ENCODE data around the gene PTPN4.
A peak's percentile ranks its signal among the peaks of the same experiment; 100 is the strongest.

The PTPN4 gene

GRCh38 chr2:119759451-119760236 is at the start of gene PTPN4:
PTPN4 (plus strand) TSS chr2:119759922; CDS start chr2:119809854, 49,932 bp downstream.
- Mint-ChIP-seq H3K9me3 (no peaks in the 10 kb centered on the region), H3K27ac (peak within 1 kb of the TSS; percentile 56 to 96 (median 84)), H3K36me3 (ENCODE audit: low read depth) (no peaks in the 10 kb centered on the region), H3K4me1 (peaks cover 31% of the 10 kb centered on the region), H3K27me3 (ENCODE audit: low read depth) (no peaks in the 10 kb centered on the region), H3K4me3 (peak within 1 kb of the TSS; percentile 83 to 91 (median 85))
- no peak for TF ChIP-seq CTCF (IDR thresholded peaks at IDR 0.05; ENCODE audit: unreplicated experiment in 3 of 3)

- peaks cover 10% of the 10 kb centered on the region for H3K4me1 Mint-ChIP-seq
- no peak overlapping the region for H3K4me3 Mint-ChIP-seq
- TF ChIP-seq CTCF (IDR thresholded peaks at IDR 0.05; ENCODE audit: unreplicated experiment in 3 of 3): no peak
These were observed 49.4 kb upstream of the PTPN4 start for GRCh38 chr2:119710281-119710680.

GRCh38 chr2:119711352-119711751 is 48.4 kb upstream of the PTPN4 start:
- Mint-ChIP-seq H3K27me3 (ENCODE audit: low read depth) (peaks cover 3% of the 10 kb centered on the region), H3K4me1 (peaks cover 10% of the 10 kb centered on the region), H3K36me3 (ENCODE audit: low read depth) (no peaks in the 10 kb centered on the region), H3K27ac (no peak overlapping the region), H3K4me3 (no peak overlapping the region), H3K9me3 (no peaks in the 10 kb centered on the region)
- no peak for TF ChIP-seq CTCF (IDR thresholded peaks at IDR 0.05; ENCODE audit: unreplicated experiment in 3 of 3)

More at GRCh38 chr2:119710281-119710680, 49.4 kb upstream of the PTPN4 start:
- Mint-ChIP-seq H3K27me3 (ENCODE audit: low read depth) (no peaks in the 10 kb centered on the region), H3K27ac (no peak overlapping the region), H3K36me3 (ENCODE audit: low read depth) (no peaks in the 10 kb centered on the region), H3K9me3 (no peaks in the 10 kb centered on the region)

GRCh38 chr2:119712571-119712970 is 47.2 kb upstream of the PTPN4 start:
- Mint-ChIP-seq H3K4me3 (no peak overlapping the region), H3K27ac (no peak overlapping the region), H3K36me3 (ENCODE audit: low read depth) (no peaks in the 10 kb centered on the region), H3K27me3 (ENCODE audit: low read depth) (peaks cover 4% of the 10 kb centered on the region), H3K9me3 (no peaks in the 10 kb centered on the region), H3K4me1 (peaks cover 10% of the 10 kb centered on the region)
- TF ChIP-seq CTCF (IDR thresholded peaks at IDR 0.05; ENCODE audit: unreplicated experiment in 3 of 3): no peak

- Mint-ChIP-seq H3K27ac (no peak overlapping the region), H3K4me3 (peak overlapping the region in 1 of 3 experiments; percentile 0), H3K9me3 (no peaks in the 10 kb centered on the region), H3K4me1 (peaks cover 16% of the 10 kb centered on the region), H3K36me3 (ENCODE audit: low read depth) (no peaks in the 10 kb centered on the region), H3K27me3 (ENCODE audit: low read depth) (peaks cover 4% of the 10 kb centered on the region)
- no peak for TF ChIP-seq CTCF (IDR thresholded peaks at IDR 0.05; ENCODE audit: unreplicated experiment in 3 of 3)
These were observed 45.8 kb upstream of the PTPN4 start for GRCh38 chr2:119713819-119714490.
